A549 (cell line): ENCODE results near the gene ZNF280C. TPM values are rescaled to one million over a fixed set of nuclear protein-coding genes. Genes with fewer than 3 reads are reported as not detected.

Experiments
- ATAC-seq, 2 experiments: fragments of 200-7000 bp in 1 of 2; fragments of >200 bp in 1 of 2; cut with Nextera tagmentation in 1 of 2; cut with Tn5 transposase in 1 of 2; 3 replicates each; pipeline versions ENCODE4 v1.8.0 to v1.9.1; 2018 to 2020; ENCODE audit warnings: mild to moderate bottlenecking in 1 of 2, moderate library complexity in 1 of 2
- CTCF ChIA-PET: fragments of 300-600 bp; sonication (Branson Sonifier 250); formaldehyde crosslinking; extraction: SDS; loops from one replicate; lab custom pipeline; 2021; ENCODE audit warnings: antibody characterized with exemption, inconsistent platforms; lab: Yijun Ruan, JAX
- POLR2A ChIA-PET: fragments of 350-600 bp; formaldehyde crosslinking; extraction: SDS; loops from one replicate; lab custom pipeline; 2021; ENCODE audit warnings: antibody characterized with exemption, inconsistent platforms; lab: Yijun Ruan, JAX
- DNase-seq, 2 experiments: peaks; one replicate each; pipeline versions ENCODE4 v3.0.0 to v3.0.0-alpha.2; 2011 to 2016; ENCODE audit warnings: low read depth in 1 of 2, low spot score in 1 of 2
- FAIRE-seq: peaks from 2 replicates; lab custom pipeline; 2011; peaks lifted over from hg19 to GRCh38; lab: Jason Lieb, UNC
- H3K27ac ChIP-seq, 2 experiments: fragments of >200 bp; sonication (Bioruptor Twin); formaldehyde crosslinking; 3 replicates each; pipeline ENCODE4 v1.5.1; 2016 to 2017
- H3K4me1 ChIP-seq: fragments of >200 bp; sonication (Bioruptor Twin); formaldehyde crosslinking; 3 replicates; pipeline ENCODE4 v1.6.1; 2016
- H3K4me2 ChIP-seq: fragments of >200 bp; sonication (Bioruptor Twin); formaldehyde crosslinking; 3 replicates; pipeline ENCODE4 v1.6.1; 2016
- H3K4me3 ChIP-seq: fragments of >200 bp; sonication (Bioruptor Twin); formaldehyde crosslinking; 3 replicates; pipeline ENCODE4 v1.5.1; 2016
- H3K9me3 ChIP-seq: fragments of >200 bp; sonication (Bioruptor Twin); formaldehyde crosslinking; 3 replicates; pipeline ENCODE4 v1.6.1; 2016
- CEBPB ChIP-seq, 2 experiments: fragments of >200 bp in 1 of 2; sonication (Bioruptor Twin) in 1 of 2; formaldehyde crosslinking in 1 of 2; IDR thresholded peaks; 2 replicates each; pipeline ENCODE4 v1.6.1; 2012 to 2016
- CHD2 ChIP-seq: fragments of 150-350 bp; IDR thresholded peaks from 2 replicates; pipeline ENCODE4 v1.6.1; 2014; ENCODE audit warnings: low read length; ENCODE audit not compliant: partially characterized antibody
- CHD4 ChIP-seq: fragments of 200-600 bp; sonication (generic); IDR thresholded peaks from 2 replicates; pipeline ENCODE4 v1.6.1; 2016; ENCODE audit warnings: antibody characterized with exemption, mild to moderate bottlenecking, borderline replicate concordance
- EHF ChIP-seq: fragments of 250-450 bp; sonication (Bioruptor Pico); IDR thresholded peaks from 2 replicates; pipeline ENCODE4 v1.5.0; 2020; ENCODE audit warnings: mild to moderate bottlenecking
- EP300 ChIP-seq, 2 experiments: fragments of >200 bp; sonication (Bioruptor Twin); formaldehyde crosslinking; IDR thresholded peaks; 2 replicates in 1 of 2; 3 replicates in 1 of 2; pipeline ENCODE4 v1.6.1; 2016 to 2017
- GATA3 ChIP-seq: IDR thresholded peaks from 2 replicates; pipeline ENCODE4 v1.6.1; 2012; ENCODE audit warnings: borderline replicate concordance
- HDAC2 ChIP-seq: fragments of 200-600 bp; sonication (generic); IDR thresholded peaks from 2 replicates; pipeline ENCODE4 v1.6.1; 2016
- HEYL ChIP-seq: fragments of 250-450 bp; sonication (Bioruptor Pico); IDR thresholded peaks from 2 replicates; pipeline ENCODE4 v1.8.0; 2021; ENCODE audit warnings: mild to moderate bottlenecking, moderate library complexity
- HOXB5 ChIP-seq: fragments of 250-450 bp; sonication (Bioruptor Pico); IDR thresholded peaks from 2 replicates; pipeline ENCODE4 v1.5.0; 2020; ENCODE audit warnings: mild to moderate bottlenecking, moderate library complexity
- MAFK ChIP-seq: fragments of 450-650 bp; IDR thresholded peaks from 2 replicates; pipeline ENCODE4 v1.6.1; 2014; ENCODE audit not compliant: partially characterized antibody
- MYC ChIP-seq: IDR thresholded peaks from 2 replicates; pipeline ENCODE4 v1.6.1; 2012; ENCODE audit warnings: mild to moderate bottlenecking, inconsistent platforms, low read length, improper control_type of control experiment, borderline replicate concordance
- NFE2L2 ChIP-seq: fragments of 150-350 bp; conservative IDR thresholded peaks from 2 replicates; pipeline ENCODE4 v1.6.1; 2014; ENCODE audit warnings: low read length
- NPAS2 ChIP-seq: fragments of 250-450 bp; sonication (Bioruptor Pico); IDR thresholded peaks from 2 replicates; pipeline ENCODE4 v1.8.0; 2022; ENCODE audit warnings: mild to moderate bottlenecking, moderate library complexity, borderline replicate concordance
- NR3C1 ChIP-seq: fragments of >200 bp; sonication (Bioruptor Twin); formaldehyde crosslinking; IDR thresholded peaks from 3 replicates; pipeline ENCODE4 v1.6.1; 2017
- PHF8 ChIP-seq: fragments of 200-600 bp; sonication (generic); IDR thresholded peaks from 2 replicates; pipeline ENCODE4 v1.6.1; 2016; ENCODE audit warnings: low read depth, mild to moderate bottlenecking, antibody characterized with exemption, moderate library complexity, borderline replicate concordance
- POLR2AphosphoS2 ChIP-seq: conservative IDR thresholded peaks from 2 replicates; pipeline ENCODE4 v1.6.1; 2012; ENCODE audit warnings: low read length, improper control_type of control experiment, inconsistent platforms
- RAD21 ChIP-seq, 2 experiments: fragments of >200 bp in 1 of 2; sonication (Bioruptor Twin) in 1 of 2; formaldehyde crosslinking in 1 of 2; IDR thresholded peaks in 1 of 2; conservative IDR thresholded peaks in 1 of 2; 2 replicates in 1 of 2; 3 replicates in 1 of 2; pipeline ENCODE4 v1.6.1; 2012 to 2018; ENCODE audit warnings: inconsistent platforms in 1 of 2
- TFCP2L1 ChIP-seq: fragments of 250-450 bp; sonication (Bioruptor Pico); IDR thresholded peaks from 2 replicates; pipeline ENCODE4 v1.5.0; 2021; ENCODE audit warnings: mild to moderate bottlenecking
- TP53 ChIP-seq: fragments of 250-450 bp; sonication (Bioruptor Pico); IDR thresholded peaks from 2 replicates; pipeline ENCODE4 v1.5.0; 2021; ENCODE audit warnings: mild to moderate bottlenecking, moderate library complexity
- ZFP36 ChIP-seq: fragments of 450-650 bp; IDR thresholded peaks from 2 replicates; pipeline ENCODE4 v1.6.1; 2014; ENCODE audit warnings: borderline replicate concordance; ENCODE audit not compliant: partially characterized antibody
- ZSCAN20 ChIP-seq: fragments of 250-450 bp; sonication (Bioruptor Pico); IDR thresholded peaks from 2 replicates; pipeline ENCODE4 v1.8.0; 2022; ENCODE audit warnings: mild to moderate bottlenecking, moderate library complexity
- WGBS: methylation state at CpG from one replicate; pipeline ENCODE4 v1.1.6; 2017; ENCODE audit errors: missing lambda C conversion rate; 5-methylcytosine and 5-hydroxymethylcytosine counted together
- polyA plus RNA-seq, 4 experiments: library from polyadenylated mRNA; depleted of rRNA in 3 of 4; stranded (reverse); fragments of >200 nt; fragmentation: RNase III in 1 of 4; extraction: RNeasy Plus Mini Kit Qiagen cat#74134 plus additional on column Dnase treatment in 1 of 4; gene quantifications; 2 replicates in 3 of 4; 3 replicates in 1 of 4; pipeline ENCODE4 v1.2.3, GENCODE V29; 2011 to 2017
- TF ChIP-seq, protein P1 (sequence below): fragments of 200-600 bp; sonication (generic); IDR thresholded peaks from 2 replicates; pipeline ENCODE4 v1.6.1; 2016; ENCODE audit warnings: antibody characterized with exemption, mild to moderate bottlenecking, moderate library complexity
- TF ChIP-seq, protein P2 (sequence below): fragments of >200 bp; sonication (Bioruptor Twin); formaldehyde crosslinking; IDR thresholded peaks from 3 replicates; pipeline ENCODE4 v1.6.1; 2016
- TF ChIP-seq, protein P3 (sequence below): fragments of 150-350 bp; IDR thresholded peaks from 2 replicates; pipeline ENCODE4 v1.6.1; 2014; ENCODE audit warnings: low read depth, mild to moderate bottlenecking, low read length
- TF ChIP-seq, protein P4 (sequence below): fragments of 250-450 bp; sonication (Bioruptor Pico); IDR thresholded peaks from 2 replicates; pipeline ENCODE4 v1.5.0; 2020; ENCODE audit warnings: low read depth, mild to moderate bottlenecking, moderate library complexity

The ZNF280C gene
- polyA plus RNA-seq, 2 of the 4 experiments (the other 2 are of a cell fraction): 3.9 to 18.8 TPM

DNA sequence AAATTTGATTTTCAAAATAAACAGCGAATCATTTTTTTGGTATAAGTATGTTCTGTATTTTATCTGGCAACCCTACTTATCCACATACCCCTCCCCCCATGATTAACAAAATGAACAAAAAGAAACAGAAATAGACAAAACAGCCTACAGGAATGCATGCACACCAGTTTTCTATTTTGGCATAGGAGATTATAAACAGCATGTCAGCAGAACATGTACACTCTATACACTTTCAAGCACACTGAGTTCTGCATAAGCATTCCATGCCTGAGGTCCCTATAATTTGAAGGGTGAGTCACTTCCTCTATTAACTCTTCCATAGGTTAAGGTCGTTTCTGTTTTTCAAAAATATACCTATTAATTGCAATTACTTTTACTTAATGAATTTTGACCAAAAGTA is 28.0 kb upstream of the ZNF280C start (continued):
- TF ChIP-seq, protein P1, sequence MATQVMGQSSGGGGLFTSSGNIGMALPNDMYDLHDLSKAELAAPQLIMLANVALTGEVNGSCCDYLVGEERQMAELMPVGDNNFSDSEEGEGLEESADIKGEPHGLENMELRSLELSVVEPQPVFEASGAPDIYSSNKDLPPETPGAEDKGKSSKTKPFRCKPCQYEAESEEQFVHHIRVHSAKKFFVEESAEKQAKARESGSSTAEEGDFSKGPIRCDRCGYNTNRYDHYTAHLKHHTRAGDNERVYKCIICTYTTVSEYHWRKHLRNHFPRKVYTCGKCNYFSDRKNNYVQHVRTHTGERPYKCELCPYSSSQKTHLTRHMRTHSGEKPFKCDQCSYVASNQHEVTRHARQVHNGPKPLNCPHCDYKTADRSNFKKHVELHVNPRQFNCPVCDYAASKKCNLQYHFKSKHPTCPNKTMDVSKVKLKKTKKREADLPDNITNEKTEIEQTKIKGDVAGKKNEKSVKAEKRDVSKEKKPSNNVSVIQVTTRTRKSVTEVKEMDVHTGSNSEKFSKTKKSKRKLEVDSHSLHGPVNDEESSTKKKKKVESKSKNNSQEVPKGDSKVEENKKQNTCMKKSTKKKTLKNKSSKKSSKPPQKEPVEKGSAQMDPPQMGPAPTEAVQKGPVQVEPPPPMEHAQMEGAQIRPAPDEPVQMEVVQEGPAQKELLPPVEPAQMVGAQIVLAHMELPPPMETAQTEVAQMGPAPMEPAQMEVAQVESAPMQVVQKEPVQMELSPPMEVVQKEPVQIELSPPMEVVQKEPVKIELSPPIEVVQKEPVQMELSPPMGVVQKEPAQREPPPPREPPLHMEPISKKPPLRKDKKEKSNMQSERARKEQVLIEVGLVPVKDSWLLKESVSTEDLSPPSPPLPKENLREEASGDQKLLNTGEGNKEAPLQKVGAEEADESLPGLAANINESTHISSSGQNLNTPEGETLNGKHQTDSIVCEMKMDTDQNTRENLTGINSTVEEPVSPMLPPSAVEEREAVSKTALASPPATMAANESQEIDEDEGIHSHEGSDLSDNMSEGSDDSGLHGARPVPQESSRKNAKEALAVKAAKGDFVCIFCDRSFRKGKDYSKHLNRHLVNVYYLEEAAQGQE: no peak
- no peak for TF ChIP-seq CHD2

DNA sequence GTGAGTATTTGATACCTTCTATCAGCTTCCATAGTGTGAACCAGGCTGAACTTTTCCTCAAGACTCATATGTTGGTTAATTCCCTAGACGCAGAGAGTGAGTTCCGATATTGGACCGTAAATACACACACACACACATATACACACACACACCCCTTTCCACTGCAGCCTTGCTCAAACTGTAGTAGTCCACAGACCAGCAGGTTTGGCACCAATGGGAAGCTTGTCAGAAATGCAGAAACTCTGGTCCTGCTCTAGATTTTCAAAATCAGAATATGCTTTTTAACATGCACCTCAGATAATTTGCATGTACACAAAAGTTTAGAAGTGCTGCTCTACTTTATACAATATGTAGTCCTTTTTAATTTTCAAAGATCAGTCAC is 27.6 kb upstream of the ZNF280C start:
- POLR2A ChIA-PET: no interaction called here
- TF ChIP-seq PHF8 (no peak), TFCP2L1 (CRISPR knock-in tag) (no peak), NPAS2 (CRISPR knock-in tag) (no peak), RAD21 (conservative IDR thresholded peaks at IDR 0.05 in 1 of 2, IDR thresholded peaks at IDR 0.05 in 1 of 2) (no peak)
- TF ChIP-seq, protein P2, sequence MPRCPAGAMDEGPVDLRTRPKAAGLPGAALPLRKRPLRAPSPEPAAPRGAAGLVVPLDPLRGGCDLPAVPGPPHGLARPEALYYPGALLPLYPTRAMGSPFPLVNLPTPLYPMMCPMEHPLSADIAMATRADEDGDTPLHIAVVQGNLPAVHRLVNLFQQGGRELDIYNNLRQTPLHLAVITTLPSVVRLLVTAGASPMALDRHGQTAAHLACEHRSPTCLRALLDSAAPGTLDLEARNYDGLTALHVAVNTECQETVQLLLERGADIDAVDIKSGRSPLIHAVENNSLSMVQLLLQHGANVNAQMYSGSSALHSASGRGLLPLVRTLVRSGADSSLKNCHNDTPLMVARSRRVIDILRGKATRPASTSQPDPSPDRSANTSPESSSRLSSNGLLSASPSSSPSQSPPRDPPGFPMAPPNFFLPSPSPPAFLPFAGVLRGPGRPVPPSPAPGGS: no peak

DNA sequence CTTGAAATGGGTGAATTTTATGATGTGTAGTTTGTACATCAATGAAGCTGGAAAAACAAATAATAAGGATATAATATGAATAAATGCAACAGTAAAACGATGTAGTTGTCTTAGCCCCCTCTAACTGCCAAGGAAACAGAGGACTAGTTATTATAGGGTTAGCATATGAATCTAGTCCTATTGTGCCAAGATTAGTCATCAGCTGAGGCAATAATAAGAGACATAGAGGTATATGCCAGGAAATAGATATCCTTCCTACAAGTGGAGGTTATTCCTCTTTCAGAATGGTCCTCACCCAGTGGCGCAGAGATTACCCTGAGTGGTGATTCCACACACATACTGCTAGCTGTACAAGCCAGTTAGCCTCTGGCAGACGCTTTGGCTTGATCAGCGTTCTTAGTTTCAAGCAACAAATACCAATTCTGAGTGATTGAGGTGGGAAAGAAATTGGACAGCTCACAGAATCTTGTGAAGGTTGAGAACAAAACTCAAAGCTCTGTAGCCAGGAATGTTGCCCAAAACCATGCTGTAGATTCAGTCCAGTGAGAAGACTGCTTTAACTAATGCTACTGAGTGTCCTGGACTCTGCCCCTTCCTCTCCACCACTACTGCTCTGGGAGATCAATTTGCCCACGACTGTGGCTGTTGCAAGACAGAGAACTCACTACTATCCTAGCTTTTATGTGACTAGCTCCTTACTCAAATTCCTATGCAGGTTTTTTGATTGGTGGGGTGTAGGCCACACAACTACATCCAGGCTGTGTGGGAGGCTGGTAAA is 27.0 kb upstream of the ZNF280C start:
- 30% methylated on average over 5 of the region's 5 CpGs for whole genome bisulfite sequencing
- CTCF ChIA-PET: no interaction called here

More for the DNA sequence above, 27.6 kb upstream of the ZNF280C start:
- CTCF ChIA-PET: no interaction called here
- 91% methylated on average over 3 of the region's 3 CpGs for WGBS
- no peaks in the 10 kb centered on the region for H3K9me3 ChIP-seq
- no peak overlapping the region for H3K4me3 ChIP-seq
- FAIRE-seq: no peak
- no peak overlapping the region for H3K27ac ChIP-seq
- no peak for ATAC-seq
- no peak for DNase-seq
- no peak overlapping the region for H3K4me2 ChIP-seq
- no peaks in the 10 kb centered on the region for H3K4me1 ChIP-seq

More for the DNA sequence above, 27.0 kb upstream of the ZNF280C start:
- Histone ChIP-seq H3K4me1 (no peaks in the 10 kb centered on the region), H3K4me3 (no peak overlapping the region), H3K27ac (no peak overlapping the region)
- TF ChIP-seq, protein P2: no peak
- TF ChIP-seq HEYL (CRISPR knock-in tag) (no peak), EP300 (IDR thresholded peaks at IDR 0.05) (no peak), EHF (CRISPR knock-in tag) (no peak), NFE2L2 (no peak), CHD4 (no peak), CEBPB (IDR thresholded peaks at IDR 0.05) (no peak), MYC (no peak), HOXB5 (CRISPR knock-in tag) (no peak), POLR2AphosphoS2 (no peak), HDAC2 (no peak), ZSCAN20 (no peak), MAFK (no peak), TP53 (CRISPR knock-in tag) (no peak), GATA3 (no peak), NR3C1 (no peak), ZFP36 (no peak)
- TF ChIP-seq, protein P3, sequence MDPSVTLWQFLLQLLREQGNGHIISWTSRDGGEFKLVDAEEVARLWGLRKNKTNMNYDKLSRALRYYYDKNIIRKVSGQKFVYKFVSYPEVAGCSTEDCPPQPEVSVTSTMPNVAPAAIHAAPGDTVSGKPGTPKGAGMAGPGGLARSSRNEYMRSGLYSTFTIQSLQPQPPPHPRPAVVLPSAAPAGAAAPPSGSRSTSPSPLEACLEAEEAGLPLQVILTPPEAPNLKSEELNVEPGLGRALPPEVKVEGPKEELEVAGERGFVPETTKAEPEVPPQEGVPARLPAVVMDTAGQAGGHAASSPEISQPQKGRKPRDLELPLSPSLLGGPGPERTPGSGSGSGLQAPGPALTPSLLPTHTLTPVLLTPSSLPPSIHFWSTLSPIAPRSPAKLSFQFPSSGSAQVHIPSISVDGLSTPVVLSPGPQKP: no peak
- TF ChIP-seq, protein P4, sequence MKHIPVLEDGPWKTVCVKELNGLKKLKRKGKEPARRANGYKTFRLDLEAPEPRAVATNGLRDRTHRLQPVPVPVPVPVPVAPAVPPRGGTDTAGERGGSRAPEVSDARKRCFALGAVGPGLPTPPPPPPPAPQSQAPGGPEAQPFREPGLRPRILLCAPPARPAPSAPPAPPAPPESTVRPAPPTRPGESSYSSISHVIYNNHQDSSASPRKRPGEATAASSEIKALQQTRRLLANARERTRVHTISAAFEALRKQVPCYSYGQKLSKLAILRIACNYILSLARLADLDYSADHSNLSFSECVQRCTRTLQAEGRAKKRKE (CRISPR knock-in tag): no peak
- TF ChIP-seq, all 56 proteins: peak for 0
- Histone ChIP-seq H3K9me3 (no peaks in the 10 kb centered on the region), H3K4me2 (no peak overlapping the region)
- DNase-seq (no peak), ATAC-seq (no peak), FAIRE-seq (no peak)
- POLR2A ChIA-PET: no interaction called here
